HG02943 (cell line): ENCODE data around the gene NAA80.
"Not testable (repeated sequence)": the region's sequence is repeated elsewhere in the genome, so short reads cannot be mapped to it uniquely, and the experiment has no call there.

ENCODE experiments used
- ATAC-seq: cut with Tn5 transposase; IDR thresholded peaks from one replicate; pipeline ENCODE4 v1.9.1; 2021; ENCODE audit warnings: mild to moderate bottlenecking, low read depth, moderate library complexity; ENCODE audit not compliant: unreplicated experiment

The NAA80 gene

DNA sequence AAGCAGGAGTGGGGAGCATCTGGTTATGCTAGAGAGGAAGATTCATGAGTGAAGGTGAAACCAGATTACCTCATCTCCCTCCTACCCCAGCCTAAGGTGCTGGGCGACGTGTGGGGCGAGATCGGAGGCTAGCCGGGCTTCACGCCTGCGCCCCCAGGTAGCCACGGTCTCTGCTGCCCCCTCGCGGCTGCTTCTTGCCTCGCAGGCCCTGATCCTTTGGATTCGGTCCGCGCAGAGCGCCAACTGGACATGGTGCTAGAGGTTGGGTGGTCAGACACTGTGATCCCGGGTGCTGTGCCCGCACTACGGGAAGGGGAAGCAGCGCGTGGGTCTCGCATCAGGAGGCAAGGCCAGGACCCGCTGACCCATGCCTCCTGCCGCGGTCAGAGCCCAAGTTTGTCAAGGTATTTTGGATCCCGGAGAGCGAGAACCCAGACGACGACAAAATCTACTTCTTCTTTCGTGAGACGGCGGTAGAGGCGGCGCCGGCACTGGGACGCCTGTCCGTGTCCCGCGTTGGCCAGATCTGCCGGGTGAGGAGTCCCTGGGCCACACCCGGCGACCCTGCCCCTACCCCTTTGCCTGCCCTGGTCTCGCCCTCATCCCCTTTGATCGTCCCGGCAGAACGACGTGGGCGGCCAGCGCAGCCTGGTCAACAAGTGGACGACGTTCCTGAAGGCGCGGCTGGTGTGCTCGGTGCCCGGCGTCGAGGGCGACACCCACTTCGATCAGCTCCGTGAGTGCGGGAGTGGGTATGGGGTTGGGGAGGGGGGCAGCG is 26.1 kb downstream of the NAA80 start:
- no peak for ATAC-seq

DNA sequence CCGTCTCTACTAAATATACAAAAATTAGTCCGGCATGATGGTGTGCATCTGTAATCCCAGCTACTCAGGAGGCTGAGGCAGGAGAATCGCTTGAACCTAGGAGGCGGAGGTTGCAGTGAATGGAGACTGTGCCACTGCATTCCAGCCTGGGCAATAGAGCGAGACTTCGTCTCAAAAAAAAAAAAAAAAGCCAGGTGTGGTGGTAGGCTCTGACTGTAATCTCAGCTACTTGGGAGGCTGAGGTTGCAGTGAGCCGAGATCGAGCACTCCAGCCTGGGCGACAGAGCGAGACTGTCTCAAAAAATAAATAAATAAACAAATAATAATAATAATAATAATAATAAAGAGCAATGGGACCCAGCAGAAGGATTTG is 26.7 kb downstream of the NAA80 start:
- not testable (repeated sequence) for ATAC-seq

DNA sequence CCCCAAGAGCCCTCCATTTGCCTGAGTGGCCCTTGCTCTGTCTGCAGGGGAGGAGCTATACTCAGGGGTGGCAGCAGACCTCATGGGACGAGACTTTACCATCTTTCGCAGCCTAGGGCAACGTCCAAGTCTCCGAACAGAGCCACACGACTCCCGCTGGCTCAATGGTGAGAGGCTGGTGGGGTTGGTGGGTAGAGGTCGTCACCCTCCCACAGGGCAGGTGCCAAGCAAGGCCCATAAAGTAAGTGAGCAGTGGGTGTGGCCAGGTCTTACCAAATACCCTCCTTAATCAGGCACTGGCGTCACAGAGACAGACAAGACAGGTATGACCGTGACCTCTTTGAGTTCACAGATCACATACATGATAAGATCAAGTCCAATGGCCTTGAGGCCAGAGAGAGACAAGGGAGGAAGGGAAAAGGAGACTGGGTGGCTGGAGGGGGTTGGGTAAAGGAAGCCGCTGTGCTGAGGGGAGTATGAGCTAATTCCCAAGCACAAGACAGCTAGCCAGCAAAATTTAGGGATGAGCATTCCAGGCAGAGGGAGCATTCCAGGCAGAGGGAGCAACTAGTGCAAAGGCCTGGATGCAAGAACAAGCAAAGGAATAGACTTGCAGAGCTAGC is 27.8 kb downstream of the NAA80 start:
- no peak for ATAC-seq

DNA sequence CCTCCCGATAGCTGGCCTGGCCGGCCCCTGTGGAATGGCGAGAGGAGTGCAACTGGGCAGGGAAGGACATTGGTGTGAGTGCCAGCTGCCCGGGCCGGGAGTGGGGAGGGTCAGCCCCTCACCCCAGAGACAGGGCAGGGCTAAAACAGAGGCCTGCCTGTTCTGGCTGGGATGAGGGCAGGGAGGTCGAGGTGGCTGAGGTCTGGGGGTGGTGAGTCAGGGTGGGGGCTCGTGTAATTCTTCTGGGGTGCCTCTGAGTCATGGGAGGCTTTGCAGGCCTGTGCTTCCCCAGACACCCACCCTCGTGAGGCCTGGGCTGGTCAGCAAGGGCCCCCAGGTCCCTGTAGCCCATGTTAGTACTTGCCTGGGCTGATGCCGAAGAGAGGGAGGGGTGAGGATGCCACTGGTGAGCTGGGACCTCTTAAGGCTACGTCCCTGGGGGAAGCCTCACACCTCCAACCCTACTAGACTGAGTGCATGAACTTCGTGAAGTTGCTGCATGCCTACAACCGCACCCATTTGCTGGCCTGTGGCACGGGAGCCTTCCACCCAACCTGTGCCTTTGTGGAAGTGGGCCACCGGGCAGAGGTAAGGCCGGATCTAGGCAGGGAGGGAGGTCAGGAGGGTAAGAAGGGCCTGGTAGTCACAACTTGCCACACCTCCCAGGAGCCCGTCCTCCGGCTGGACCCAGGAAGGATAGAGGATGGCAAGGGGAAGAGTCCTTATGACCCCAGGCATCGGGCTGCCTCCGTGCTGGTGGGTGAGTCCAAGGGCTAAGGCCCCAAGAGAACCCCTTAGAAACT is 28.6 kb downstream of the NAA80 start:
- ATAC-seq = no peak

DNA sequence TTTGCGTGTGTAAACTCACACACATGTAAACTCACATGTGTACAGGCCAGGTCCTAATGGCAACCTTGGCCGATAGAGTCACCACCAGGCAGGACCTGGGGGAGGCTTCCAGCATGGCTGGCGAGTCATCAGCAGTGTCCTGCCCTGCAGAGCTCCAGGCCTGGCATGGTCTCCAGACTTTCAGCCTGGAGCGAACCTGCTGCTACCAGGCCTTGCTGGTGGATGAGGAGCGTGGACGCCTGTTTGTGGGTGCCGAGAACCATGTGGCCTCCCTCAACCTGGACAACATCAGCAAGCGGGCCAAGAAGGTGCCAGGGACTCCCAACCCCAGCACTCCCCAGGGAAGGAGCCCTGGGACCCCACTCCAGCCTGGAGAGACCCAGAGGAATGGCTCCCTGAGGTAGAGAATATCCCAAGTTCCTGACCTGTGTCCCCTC is 29.2 kb downstream of the NAA80 start:
- no peak for ATAC-seq

DNA sequence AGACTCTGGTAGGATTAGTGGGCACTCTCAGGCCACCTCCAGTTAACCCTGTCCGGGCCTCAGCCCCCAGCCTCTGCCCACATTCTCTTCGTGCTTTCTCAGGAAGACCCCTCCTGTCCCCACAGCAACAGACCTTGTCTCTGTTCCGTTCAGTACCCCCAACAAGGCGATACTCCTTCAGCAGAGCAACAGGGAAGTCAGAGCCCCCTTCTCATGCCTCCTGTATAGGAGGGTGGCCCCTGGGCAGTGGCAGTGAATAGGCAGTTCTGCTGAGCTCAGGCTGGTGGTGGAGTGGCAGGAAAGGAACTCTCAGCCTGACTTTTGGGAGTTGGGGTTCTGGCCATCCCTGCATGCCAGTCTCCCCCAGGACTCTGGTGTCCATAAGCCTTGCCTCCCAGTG is 29.7 kb downstream of the NAA80 start:
- no peak for ATAC-seq

DNA sequence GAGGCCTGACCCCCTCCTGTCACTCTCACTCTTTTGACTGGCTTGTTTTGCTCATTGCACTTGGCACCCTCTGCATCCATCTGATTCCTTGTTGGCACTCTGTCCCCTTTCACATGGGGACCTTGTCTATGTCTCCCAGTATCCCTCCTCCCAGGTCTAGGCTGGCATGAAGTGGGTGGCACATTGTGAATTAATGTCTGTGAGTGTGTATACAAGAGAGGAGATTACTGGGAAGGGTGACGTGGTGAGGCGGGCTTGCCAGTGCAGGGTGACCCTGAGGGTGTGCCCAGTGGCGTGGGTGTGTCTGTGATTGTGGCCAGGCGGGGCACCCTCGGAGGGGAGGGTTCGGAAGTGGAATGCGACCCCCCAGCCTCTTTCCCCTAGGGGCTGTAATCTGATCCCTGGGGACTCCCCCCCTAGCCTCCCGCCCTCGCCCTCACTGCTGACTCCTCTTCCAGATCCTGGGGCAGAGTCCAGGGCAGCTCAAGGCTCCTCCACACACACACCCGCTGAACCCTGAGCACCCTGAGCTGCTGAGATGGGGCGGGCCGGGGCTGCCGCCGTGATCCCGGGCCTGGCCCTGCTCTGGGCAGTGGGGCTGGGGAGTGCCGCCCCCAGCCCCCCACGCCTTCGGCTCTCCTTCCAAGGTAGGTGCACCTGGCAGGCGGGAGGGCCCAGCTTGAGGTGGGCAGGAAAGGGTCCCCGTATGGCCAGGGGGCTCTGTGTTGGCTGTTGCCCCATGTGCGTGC is 30.3 kb downstream of the NAA80 start, which contains the start of gene SEMA3B:
SEMA3B (plus strand) TSS at position 445 of the 749 bp plus-strand sequence; CDS start at position 539, 94 bp downstream.
- no peak for ATAC-seq

DNA sequence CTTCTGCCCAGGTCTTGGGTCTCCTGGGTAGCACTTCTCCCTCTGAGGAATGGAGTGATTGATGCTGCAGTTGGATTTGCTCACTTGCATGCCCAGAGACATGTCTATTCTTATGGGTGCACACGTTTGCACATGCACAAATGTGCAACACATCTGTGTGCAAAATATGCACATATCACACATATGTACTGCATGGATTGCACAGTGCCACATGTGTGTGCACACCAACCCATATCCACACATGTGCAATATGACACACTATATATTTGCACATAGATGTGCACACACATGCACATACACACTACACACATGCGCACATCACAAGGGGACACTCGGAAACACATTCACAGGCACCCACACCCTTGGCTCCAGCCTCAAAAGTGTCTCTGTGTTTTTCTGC is 30.9 kb downstream of the NAA80 start:
- no peak for ATAC-seq

DNA sequence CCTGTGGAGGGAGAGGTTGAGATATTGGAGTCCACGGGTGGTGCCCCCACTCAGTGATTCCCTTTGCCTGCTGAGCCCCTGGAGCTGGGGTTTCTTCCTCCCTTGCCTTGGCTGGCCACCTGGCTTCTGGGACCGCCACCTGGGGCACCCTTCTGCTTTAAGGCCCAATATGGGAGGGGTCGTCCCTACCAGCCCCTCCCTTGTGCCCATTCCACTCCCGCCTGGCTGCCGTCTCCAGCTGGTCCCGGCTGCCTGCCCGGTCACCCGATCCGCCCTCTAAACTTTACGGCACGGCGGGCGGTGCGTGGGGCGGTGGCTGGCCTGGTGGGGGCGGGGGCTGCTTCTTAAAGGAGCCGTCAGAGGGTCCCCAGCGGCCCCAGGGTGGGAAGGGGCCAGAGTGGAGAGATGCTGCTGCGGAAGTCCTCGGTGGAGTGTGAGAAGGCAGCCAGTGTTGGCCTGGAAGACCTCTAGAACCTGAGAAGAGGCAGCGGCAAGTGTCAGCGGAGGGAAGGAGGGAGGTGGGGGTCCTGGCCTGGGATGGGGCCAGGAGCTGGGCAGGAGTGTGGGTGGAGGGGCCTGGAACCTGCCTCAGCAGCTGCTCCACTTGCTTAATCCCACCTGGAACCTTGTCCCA is 31.8 kb downstream of the NAA80 start:
- ATAC-seq = no peak

DNA sequence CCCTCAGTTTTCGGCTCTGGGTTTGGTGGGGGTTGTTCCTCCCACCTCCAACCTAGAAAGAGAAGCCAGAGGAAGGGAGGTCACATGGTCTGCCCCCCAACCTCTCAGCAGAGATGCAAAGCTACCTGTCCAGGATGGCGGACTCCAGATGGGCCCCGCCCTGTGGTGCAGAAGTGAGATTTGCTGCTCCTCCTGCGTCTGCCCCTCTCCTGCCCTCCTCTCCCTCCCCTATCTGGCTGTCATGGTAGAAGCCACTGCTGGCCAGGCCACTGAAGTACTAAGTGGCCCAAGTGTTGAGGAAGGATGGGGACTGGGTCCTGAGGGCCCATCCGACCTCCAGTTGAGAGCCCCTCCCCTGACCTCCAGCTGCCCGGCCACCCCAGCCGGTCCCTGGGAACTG is 32.4 kb downstream of the NAA80 start:
- no peak for ATAC-seq

DNA sequence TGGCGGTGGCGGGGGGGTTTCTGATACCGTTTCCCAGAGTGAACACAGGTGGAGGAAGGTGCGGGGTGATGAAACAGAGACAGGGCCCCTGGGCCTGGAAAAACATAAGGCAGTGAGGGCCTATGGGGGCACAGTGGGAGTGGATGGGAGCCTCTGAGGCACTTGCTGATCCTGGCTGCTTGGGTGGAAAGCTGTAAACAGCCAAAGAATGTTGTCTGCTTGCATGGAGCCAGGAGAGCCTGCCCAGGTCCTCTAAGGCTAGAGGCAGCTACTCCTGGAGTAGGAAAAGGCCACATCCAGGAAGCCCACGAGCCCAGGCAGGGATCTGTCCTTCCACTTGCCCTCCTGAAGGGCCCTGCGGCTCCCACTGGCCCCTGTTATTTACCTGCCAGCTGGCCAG is 33.2 kb downstream of the NAA80 start:
- no peak for ATAC-seq

DNA sequence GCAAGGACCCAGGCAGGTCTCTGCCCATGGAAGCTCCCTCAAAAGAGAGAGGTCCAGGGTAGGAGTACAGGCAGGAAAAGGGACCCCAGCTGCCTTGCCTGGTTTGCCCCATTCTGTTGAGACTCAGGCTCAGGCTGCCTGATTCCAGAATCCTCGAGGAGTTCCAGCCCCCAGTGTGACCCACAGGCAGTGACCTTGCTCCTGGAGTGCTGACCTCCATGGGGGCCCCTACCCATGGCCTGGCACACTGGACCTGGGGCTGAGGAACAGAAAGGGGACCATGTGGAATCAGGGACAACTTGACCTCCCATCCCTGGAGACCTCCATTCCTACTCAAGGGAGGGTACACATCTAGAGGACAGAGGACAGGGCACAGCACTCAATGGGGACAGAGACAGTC is 33.6 kb downstream of the NAA80 start:
- ATAC-seq = no peak

DNA sequence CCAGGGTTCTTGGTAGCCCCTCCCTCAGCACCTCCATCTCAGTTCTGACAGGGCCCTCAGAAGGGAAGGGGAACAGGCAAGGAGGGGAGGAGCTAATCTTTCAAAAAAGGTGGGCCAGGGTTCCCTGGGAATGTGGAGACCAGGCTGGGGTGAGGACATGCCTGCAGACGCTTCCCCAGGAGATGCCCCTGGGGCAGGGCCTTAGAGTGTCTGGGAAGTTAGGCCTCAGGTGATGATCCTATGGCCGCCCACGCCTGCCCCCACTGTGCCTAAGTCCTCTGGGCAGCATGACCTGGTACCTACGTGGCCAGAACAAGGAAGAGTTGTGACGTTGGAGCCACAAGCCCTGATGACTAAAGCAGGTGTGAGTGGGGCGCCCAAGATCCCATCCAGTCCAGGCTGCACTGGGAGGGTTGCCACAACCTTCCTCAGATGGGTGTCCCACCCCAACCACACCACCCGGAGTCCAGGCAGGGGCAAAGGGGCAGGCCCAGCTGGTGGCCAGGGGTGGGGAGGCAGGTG is 34.2 kb downstream of the NAA80 start:
- no peak for ATAC-seq

DNA sequence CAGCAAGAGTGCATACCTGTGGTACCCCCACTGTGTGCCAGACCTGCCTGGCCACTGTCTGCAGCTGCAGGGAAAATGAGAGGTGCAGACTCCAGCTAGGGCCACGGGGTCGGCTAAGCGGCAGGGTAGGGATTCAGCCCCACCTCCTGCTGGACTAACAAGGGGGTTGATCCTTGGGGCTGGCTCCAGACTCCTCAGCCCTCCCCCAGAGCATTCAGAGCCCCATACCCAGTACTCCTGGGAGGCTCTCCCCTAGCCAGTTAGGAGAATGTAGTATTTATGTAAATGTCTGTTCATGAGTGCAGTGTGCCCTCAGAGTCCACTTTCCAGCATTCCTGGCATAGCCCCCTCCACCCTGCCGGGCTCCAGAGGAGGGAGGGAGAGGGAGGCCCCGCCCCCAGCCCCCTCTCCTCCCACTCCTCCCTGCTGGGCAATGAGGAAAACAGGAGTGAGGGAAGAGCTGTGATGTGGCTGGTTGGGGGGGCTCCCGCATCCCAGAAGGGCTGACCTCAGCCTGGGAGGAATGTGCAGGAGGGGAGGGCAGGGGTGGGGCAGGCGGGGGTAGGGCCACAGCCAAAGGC is 34.7 kb downstream of the NAA80 start:
- ATAC-seq = no peak

DNA sequence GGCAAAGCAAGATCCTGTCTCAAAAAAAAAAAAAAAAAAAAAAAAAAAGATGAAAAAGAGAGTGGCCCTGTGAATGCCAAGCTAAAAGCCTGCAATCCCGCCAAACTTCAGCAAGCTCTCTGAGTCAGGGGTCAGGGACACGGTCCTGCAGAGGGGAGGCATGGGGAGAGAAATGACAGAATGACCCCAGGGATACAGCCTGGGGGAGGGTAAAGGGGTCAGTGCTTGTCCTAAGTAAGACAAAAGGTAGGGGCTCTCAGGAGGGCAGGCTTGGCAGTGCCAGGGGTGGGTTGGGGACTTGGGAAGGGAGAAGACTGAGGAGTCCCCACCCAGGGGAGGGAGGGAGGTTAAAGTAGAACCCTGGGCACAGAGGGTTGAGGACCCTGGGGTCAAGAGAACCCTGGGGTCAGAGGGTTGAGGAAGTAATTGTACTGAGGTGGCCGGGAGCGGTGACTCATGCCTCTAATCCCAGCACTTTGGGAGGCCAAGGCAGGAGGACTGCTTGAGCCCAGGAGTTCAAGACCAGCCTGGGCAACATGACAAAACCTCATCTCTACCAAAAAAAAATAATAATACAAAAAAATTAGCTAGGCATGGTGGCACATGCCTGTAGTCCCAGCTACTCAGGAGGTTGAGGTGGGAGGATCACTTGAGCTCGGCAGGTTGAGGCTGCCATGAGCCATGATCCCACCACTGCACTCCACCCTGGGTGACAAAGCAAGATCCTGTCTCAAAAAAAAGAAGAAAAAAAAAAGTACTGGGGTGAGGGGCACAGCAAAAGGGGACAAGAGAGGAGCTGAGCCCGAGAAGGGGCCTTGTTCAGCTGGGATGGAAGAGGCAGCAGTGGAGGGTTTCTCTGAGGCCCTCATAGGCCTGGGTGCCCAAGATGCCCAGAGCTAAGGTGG is 35.5 kb downstream of the NAA80 start:
- ATAC-seq = no peak

DNA sequence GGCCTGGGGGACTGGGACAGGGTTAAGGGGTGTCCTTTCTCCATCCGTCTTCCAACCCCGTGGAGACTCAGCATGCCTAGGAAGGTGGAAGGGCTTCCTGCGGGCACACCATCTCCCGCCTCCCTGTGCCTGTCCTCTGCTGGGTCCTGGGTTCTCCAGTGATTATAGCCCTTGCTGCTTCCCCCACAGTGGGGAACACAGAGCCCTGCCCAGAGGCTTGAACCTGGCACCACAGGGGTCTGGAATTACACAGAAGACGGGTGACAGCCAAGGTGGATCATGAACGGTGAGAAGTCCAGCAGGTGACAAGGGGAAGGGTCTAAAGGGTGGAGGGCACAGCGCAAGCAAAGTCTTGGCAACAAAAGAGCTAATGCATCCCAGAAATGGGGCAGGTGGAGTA is 36.4 kb downstream of the NAA80 start:
- ATAC-seq = no peak

DNA sequence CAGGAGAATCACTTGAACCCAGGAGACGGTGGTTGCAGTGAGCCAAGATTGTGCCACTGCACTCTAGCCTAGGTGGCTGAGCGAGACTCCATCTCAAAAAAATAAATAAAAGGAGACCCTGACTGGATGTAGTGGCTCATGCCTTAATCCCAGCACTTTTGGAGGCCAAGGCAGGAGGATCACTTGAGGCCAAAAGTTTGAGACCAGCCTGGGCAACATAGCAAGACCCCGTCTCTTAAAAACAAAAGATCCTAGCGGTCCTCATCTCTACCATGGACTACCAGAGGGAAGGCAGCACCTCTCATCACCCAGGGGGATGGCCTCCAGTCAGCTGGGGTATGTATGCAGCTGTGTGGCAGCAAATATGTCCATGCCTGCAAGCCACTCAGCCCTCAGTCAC is 37.0 kb downstream of the NAA80 start:
- ATAC-seq = not testable (repeated sequence)

DNA sequence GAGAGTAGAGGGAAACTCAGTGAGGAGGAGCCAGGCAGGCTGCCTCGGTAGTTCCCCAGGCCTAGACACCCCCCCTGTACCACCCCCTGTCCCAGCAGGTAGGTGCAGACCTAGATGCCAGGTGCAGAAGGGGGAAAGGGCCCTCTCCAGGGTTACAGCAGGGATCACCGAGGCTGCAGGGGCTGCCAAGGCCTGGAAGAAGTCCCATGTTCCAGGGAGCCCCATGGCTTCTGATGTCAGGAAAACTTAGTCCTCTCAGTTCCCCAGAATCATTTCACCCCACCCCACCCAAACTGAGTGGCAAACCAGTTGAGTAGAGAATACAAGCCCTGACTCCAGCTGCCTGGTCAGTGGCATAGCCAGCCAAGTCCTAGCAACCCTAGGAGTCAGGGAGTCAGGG is 37.7 kb downstream of the NAA80 start:
- no peak for ATAC-seq
